ENCODE results near the gene ASPN.

ASPN gene

GRCh38 chr9:92482329-92482728 is at the start of gene ASPN:
Gene ASPN (minus strand): TSS chr9:92482506.
- no peak for DNase-seq (ENCODE audit: low read depth in 2 of 3, low spot score in 2 of 3)

- no peak for DNase-seq (ENCODE audit: low read depth in 2 of 3, low spot score in 2 of 3)
Measured at GRCh38 chr9:92530893-92531292, 48.6 kb upstream of the ASPN start.

GRCh38 chr9:92529124-92529523 is 46.8 kb upstream of the ASPN start:
- no peak for DNase-seq (ENCODE audit: low read depth in 2 of 3, low spot score in 2 of 3)

- no peak for DNase-seq (ENCODE audit: low read depth in 2 of 3, low spot score in 2 of 3)
Measured at GRCh38 chr9:92528522-92528849, 46.2 kb upstream of the ASPN start.

GRCh38 chr9:92527832-92528521 is 45.7 kb upstream of the ASPN start:
- DNase-seq (ENCODE audit: low read depth in 2 of 3, low spot score in 2 of 3) = no peak

- no peak for DNase-seq (ENCODE audit: low read depth in 2 of 3, low spot score in 2 of 3)
Measured at GRCh38 chr9:92527291-92527828, 45.1 kb upstream of the ASPN start.

- no peak for DNase-seq (ENCODE audit: low read depth in 2 of 3, low spot score in 2 of 3)
Measured at GRCh38 chr9:92525306-92525705, 43.0 kb upstream of the ASPN start.

GRCh38 chr9:92524881-92525280 is 42.6 kb upstream of the ASPN start:
- DNase-seq (ENCODE audit: low read depth in 2 of 3, low spot score in 2 of 3) = no peak

- no peak for DNase-seq (ENCODE audit: low read depth in 2 of 3, low spot score in 2 of 3)
Measured at GRCh38 chr9:92522983-92523970, 41.0 kb upstream of the ASPN start.

- no peak for DNase-seq (ENCODE audit: low read depth in 2 of 3, low spot score in 2 of 3)
Measured at GRCh38 chr9:92520837-92521236, 38.5 kb upstream of the ASPN start.

- no peak for DNase-seq (ENCODE audit: low read depth in 2 of 3, low spot score in 2 of 3)
Measured at GRCh38 chr9:92518199-92518598, 35.9 kb upstream of the ASPN start.

GRCh38 chr9:92517046-92517445 is 34.7 kb upstream of the ASPN start:
- DNase-seq (ENCODE audit: low read depth in 2 of 3, low spot score in 2 of 3) = no peak

GRCh38 chr9:92516521-92516920 is 34.2 kb upstream of the ASPN start:
- no peak for DNase-seq (ENCODE audit: low read depth in 2 of 3, low spot score in 2 of 3)

GRCh38 chr9:92514635-92515034 is 32.3 kb upstream of the ASPN start:
- no peak for DNase-seq (ENCODE audit: low read depth in 2 of 3, low spot score in 2 of 3)

GRCh38 chr9:92513349-92513748 is 31.0 kb upstream of the ASPN start:
- no peak for DNase-seq (ENCODE audit: low read depth in 2 of 3, low spot score in 2 of 3)

- no peak for DNase-seq (ENCODE audit: low read depth in 2 of 3, low spot score in 2 of 3)
Measured at GRCh38 chr9:92512622-92513021, 30.3 kb upstream of the ASPN start.

- no peak for DNase-seq (ENCODE audit: low read depth in 2 of 3, low spot score in 2 of 3)
Measured at GRCh38 chr9:92510747-92511146, 28.4 kb upstream of the ASPN start.

GRCh38 chr9:92509050-92509449 is 26.7 kb upstream of the ASPN start:
- no peak for DNase-seq (ENCODE audit: low read depth in 2 of 3, low spot score in 2 of 3)

- no peak for DNase-seq (ENCODE audit: low read depth in 2 of 3, low spot score in 2 of 3)
Measured at GRCh38 chr9:92508018-92508820, 25.9 kb upstream of the ASPN start.

- no peak for DNase-seq (ENCODE audit: low read depth in 2 of 3, low spot score in 2 of 3)
Measured at GRCh38 chr9:92507496-92507895, 25.2 kb upstream of the ASPN start.

GRCh38 chr9:92507005-92507404 is 24.7 kb upstream of the ASPN start:
- DNase-seq (ENCODE audit: low read depth in 2 of 3, low spot score in 2 of 3) = no peak
